GM19099 (cell line): ENCODE data around the gene ERC1.

Experiments
- POLR2A ChIP-seq: IDR thresholded peaks from 3 replicates; pipeline ENCODE4 v1.6.1; 2011; ENCODE audit warnings: low read depth; ENCODE audit not compliant: insufficient read length; ENCODE audit errors: extremely low read depth

The ERC1 gene

DNA sequence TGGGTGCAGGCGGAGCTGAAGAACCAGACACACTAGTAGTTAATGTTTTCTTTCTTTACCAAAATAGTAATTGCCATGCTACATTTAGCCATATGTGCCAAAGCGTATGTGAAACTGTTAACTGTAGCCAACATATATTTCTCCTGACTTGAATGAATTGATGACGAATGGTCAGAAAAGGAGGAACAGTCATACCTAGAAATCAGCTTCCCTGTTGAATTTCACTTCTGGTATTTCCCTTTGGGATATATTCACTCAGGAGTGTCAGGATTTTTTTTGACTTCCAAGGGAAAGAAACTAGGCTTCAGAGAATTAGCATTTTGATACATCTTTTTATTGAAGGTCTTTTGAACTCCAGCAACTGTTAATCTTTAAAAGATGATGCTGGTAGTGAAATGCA, 87.0 kb downstream of the ERC1 start:
- TF ChIP-seq POLR2A: no peak

DNA sequence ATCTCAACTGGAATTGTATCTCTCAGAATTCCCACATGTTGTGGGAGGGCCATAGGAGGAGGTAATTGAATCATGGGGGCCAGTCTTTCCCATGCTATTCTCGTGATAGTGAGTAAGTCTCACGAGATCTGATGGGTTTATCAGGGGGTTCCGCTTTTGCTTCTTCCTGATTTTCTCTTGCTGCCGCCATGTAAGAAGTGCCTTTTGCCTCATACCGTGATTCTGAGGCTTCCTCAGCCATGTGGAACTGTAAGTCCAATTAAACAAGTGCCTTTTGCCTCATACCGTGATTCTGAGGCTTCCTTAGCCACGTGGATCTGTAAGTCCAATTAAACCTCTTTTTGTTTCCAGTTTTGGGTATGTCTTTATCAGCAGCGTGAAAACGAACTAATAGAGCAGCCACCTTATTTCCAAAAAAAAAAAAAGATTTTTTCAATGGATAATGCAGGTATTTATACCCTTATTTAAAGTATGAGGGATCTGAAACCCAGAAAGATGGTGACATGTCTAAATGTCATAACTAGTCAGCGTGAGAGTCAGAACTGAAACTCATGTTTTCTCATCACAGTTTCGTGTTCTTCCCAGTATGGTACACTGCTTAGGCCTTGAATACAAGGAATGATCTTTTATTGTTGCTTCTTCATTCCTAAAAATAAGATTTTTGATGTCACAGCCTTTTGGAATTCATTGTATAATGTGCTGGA, 89.6 kb downstream of the ERC1 start:
- no peak for TF ChIP-seq POLR2A

GRCh38 chr12:1083151-1083888, 92.3 kb downstream of the ERC1 start:
- no peak for TF ChIP-seq POLR2A

DNA sequence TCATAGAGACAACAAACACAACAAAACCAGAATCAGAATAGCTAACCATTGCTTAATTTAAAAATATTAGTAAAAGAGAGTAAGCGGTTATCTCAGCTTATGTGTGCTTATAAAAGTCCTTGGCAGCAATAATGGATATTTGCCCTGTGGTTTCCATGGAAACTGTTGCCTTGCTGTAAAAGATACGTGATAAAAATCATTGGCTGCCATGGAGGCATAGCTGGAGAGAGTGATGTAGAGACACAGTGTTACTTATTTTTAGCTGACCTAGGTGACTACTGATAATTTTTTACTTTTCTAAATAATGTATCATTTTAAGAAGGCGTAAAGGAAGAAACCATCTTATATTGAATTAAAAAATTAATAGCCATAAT, 92.9 kb downstream of the ERC1 start:
- TF ChIP-seq POLR2A: no peak

DNA sequence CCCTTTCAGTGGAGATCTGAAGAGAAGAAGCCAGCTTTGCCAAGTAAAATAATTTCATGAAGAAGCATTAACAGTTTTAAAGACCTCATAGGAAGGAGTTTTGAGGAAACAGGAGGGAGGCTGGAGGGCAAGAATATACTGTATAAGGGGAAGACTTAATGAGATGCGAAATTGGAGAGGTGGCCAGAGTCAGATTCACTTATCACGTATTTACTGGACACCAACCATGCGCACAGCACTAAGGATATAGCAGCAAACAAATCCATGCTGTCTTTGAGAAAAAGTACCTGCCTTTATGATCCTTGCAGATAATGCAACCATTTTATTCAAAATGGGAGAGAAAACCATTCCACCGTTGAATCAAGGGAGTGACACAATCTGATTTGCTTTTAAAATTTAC, 100.3 kb downstream of the ERC1 start:
- no peak for TF ChIP-seq POLR2A

DNA sequence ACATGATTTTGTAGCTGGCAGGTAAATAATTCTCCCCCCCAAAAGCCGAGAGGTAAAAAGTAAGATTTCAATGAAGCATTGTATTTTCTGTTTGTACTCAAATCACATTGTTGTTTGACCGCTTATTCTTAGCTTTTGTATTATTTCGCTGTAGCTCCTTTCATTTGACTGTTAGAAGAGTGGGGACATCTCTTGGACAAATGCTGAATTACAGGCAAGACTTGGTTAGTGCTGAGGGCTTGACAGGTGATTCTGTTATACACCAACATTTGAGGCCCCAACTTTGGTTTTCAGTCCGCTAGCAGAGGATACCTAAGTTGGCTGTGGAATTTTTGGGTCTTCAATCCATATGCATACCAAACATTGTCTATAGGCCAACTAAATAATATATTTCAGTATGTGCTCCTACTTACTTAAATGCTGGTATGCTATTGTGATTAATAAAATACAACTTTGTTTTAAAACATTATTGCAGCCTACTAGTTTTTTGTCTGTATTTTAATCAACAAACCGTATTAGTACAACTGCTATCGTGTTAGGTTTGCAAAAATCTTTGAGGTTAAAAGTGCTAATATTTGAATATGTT, 102.2 kb downstream of the ERC1 start:
- no peak for TF ChIP-seq POLR2A

- no peak for TF ChIP-seq POLR2A
These were observed 103.7 kb downstream of the ERC1 start for GRCh38 chr12:1094714-1095113.

DNA sequence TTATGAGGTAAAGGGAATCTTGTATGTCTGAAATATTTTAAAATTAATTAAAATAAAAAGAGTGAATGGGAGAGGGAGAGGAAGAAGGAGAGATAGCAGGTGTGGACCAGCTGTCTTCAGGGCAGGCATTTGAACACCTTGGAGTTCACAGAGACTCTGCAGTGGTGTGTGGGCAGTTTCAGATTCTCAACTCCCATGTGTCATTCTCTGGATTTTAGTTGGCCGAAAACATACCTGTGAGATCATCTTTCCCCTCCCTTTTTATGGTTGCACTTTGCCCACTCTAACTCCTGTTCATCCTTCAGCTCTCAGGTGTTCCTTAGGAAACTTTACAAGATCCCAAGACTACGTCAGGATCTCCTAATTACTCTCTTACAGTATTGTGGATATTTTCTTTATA, 108.1 kb downstream of the ERC1 start:
- no peak for TF ChIP-seq POLR2A

DNA sequence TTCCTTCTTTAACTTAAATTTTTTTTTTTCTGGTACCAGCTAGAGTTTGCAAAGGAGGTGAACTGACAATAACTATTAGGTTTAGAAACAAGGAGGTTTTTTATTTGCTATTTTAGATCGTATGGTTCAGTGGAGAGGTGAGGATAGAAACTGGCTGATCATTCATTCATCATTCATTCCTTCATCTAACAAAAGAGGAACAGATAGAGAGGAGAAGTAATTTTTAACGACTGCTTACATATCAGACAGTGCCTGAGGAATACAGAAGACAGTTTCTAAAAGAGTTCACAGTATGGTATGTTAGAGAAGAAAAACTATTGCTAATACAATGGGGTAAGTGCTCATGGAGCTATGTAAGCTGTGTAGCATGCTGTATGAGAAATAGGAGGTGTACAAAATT, 111.1 kb downstream of the ERC1 start:
- no peak for TF ChIP-seq POLR2A

- TF ChIP-seq POLR2A: no peak
These were observed 111.9 kb downstream of the ERC1 start for GRCh38 chr12:1102791-1103450.

DNA sequence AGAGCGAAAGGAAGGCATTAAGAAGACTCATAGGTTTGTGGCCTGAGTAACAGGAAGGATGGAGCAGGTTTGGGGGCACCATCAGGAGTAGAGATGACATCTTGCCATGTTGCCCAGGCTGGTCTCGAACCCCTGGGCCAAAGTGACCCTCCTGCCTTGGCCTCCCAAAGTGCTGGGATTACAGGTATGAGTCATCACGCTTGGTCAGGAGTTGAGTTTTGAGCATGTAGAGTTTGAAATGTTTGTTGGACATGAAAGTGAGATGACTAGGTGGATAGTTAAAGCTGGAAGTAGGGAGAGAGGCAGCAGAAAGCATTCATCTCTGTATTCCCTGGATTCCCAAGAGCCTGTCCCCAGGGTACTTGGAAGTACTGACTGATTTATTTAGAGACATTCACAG, 112.6 kb downstream of the ERC1 start:
- TF ChIP-seq POLR2A: no peak

- TF ChIP-seq POLR2A: no peak
These were observed 113.2 kb downstream of the ERC1 start for GRCh38 chr12:1104088-1104800.

DNA sequence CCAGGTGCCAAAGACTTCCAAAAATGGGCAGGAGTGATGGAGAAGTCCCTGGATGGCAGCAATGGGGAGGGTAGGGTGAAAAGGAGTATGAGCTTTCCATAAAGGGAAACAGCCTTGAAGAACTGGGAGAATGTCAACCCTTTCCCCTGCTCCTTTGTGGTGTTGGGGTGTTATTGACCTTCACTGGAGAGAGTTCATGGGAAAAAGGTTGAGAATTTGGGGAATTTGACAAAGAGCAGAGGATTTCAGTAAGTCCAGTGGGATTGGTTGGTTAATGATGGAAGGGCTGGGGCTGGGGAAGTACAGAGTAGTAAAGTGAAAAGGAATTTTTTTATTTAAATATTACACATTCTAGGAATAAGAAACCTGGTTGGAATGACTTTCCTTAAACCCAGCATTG, 116.6 kb downstream of the ERC1 start:
- TF ChIP-seq POLR2A: no peak

DNA sequence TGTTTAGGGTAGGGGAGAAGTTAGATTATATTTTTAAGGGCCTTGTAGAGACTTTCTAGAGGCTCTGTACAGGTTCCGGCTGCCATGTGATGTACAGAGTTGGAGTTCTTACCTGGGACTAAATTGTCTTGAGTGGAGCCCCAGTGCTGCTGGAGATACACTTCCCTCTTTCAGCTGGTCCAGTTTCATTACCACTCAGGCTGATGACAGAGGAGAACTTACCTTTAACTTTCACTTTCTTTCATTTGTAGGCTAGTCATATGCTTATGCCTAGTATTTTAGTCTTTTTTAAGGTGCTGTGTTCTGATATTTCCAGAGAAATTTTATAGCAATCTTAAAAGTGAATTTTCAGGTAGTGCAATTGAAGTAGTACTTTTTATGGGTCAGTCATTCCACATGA, 117.3 kb downstream of the ERC1 start:
- TF ChIP-seq POLR2A: no peak
